K562 (cell line): ENCODE measurements around the gene ZNHIT1. TPM values are rescaled to one million over a fixed set of nuclear protein-coding genes. Genes with fewer than 3 reads are reported as not detected.

ENCODE experiments used
- C11orf30 ChIP-seq: fragments of 450-650 bp; IDR thresholded peaks from 2 replicates; pipeline ENCODE4 v1.6.1; 2016; ENCODE audit warnings: low read depth, mild to moderate bottlenecking
- CC2D1A ChIP-seq: fragments of 450-650 bp; IDR thresholded peaks from 2 replicates; pipeline ENCODE4 v1.6.1; 2017; ENCODE audit warnings: mild to moderate bottlenecking
- CEBPG ChIP-seq, 3 experiments: fragments of 200-800 bp in 1 of 3; sonication (Bioruptor generic) in 1 of 3; sonication (generic) in 1 of 3; formaldehyde crosslinking in 1 of 3; IDR thresholded peaks in 2 of 3; conservative IDR thresholded peaks in 1 of 3; 2 replicates each; pipeline versions ENCODE4 v1.6.1 to v1.8.0; 2016 to 2022; ENCODE audit warnings: missing compliant biosample characterization in 2 of 3, missing genetic modification characterization in 2 of 3, mild to moderate bottlenecking in 1 of 3, missing genetic modification reagents in 1 of 3
- CHD1 ChIP-seq: fragments of 200-600 bp; sonication (generic); IDR thresholded peaks from one replicate; pipeline ENCODE4 v1.6.1; 2012; ENCODE audit warnings: mild to moderate bottlenecking, moderate library complexity, low read length, inconsistent platforms
- FOXP1 ChIP-seq: sonication (generic); formaldehyde crosslinking; IDR thresholded peaks from 2 replicates; pipeline ENCODE4 v1.8.0; 2022; ENCODE audit warnings: mild to moderate bottlenecking, missing genetic modification reagents
- HDGF ChIP-seq: fragments of 450-650 bp; IDR thresholded peaks from 2 replicates; pipeline ENCODE4 v1.6.1; 2016
- HLTF ChIP-seq: fragments of 450-650 bp; IDR thresholded peaks from 2 replicates; pipeline ENCODE4 v1.6.1; 2016
- HMGN3 ChIP-seq: IDR thresholded peaks from 2 replicates; pipeline ENCODE4 v1.6.1; 2011; ENCODE audit warnings: borderline replicate concordance, low read depth, mild to moderate bottlenecking, mixed read lengths, low read length; ENCODE audit not compliant: insufficient read length; ENCODE audit errors: extremely low read depth
- MEF2A ChIP-seq: IDR thresholded peaks from 2 replicates; pipeline ENCODE4 v1.6.1; 2011; ENCODE audit warnings: low read depth, mild to moderate bottlenecking, low read length, moderate library complexity; ENCODE audit not compliant: control insufficient read depth
- MTA1 ChIP-seq: fragments of 450-650 bp; IDR thresholded peaks from 2 replicates; pipeline ENCODE4 v1.6.1; 2017; ENCODE audit warnings: borderline replicate concordance
- RBM39 ChIP-seq: fragments of 200-400 bp; formaldehyde crosslinking; optimal IDR thresholded peaks from 2 replicates; pipeline ENCODE3; 2018; ENCODE audit warnings: low read depth, low read length
- ZBTB9 ChIP-seq: fragments of 450-650 bp; formaldehyde crosslinking; IDR thresholded peaks from 2 replicates; pipeline ENCODE4 v1.4.0; 2020; ENCODE audit warnings: mild to moderate bottlenecking, moderate library complexity
- ZNF354B ChIP-seq: fragments of 250-450 bp; sonication (Bioruptor Pico); IDR thresholded peaks from 2 replicates; pipeline ENCODE4 v1.4.0; 2020
- ZSCAN32 ChIP-seq: fragments of 450-650 bp; formaldehyde crosslinking; IDR thresholded peaks from 2 replicates; pipeline ENCODE4 v1.4.0; 2020; ENCODE audit warnings: mild to moderate bottlenecking, moderate library complexity
- polyA plus RNA-seq, 8 experiments: library from polyadenylated mRNA; depleted of rRNA in 4 of 8; stranded (reverse) in 5 of 8; unstranded in 3 of 8; fragments of >200 nt; fragmentation: Nextera tagmentation in 2 of 8; fragmentation: Illumina TruSeq in 1 of 8; extraction: Ambion mirVana in 2 of 8; extraction: Trizol in 1 of 8; gene quantifications; 2 replicates each; pipeline versions ENCODE4 v1.2.1 to v1.2.3, GENCODE V29; 2011 to 2014; ENCODE audit warnings: inconsistent platforms in 1 of 8, missing spikeins in 1 of 8
- total RNA-seq, 7 experiments: library from RNA; depleted of rRNA in 6 of 7; stranded (reverse); fragments of >200 nt in 6 of 7; fragmentation: Illumina TruSeq in 2 of 7; extraction: Trizol in 2 of 7; gene quantifications; 2 replicates each; pipeline versions ENCODE4 v1.2.1 to v1.2.3, GENCODE V29; 2011 to 2021; ENCODE audit warnings: low replicate concordance in 1 of 7
- TF ChIP-seq, protein P1 (sequence below), 3 experiments: fragments of 200-800 bp in 1 of 3; sonication (Bioruptor generic) in 1 of 3; sonication (generic) in 1 of 3; formaldehyde crosslinking in 1 of 3; IDR thresholded peaks; 2 replicates each; pipeline versions ENCODE4 v1.6.1 to v1.8.0; 2016 to 2022; ENCODE audit warnings: mild to moderate bottlenecking in 2 of 3, missing compliant biosample characterization in 2 of 3, missing genetic modification characterization in 2 of 3, missing genetic modification reagents in 1 of 3
- TF ChIP-seq, protein P2 (sequence below): fragments of 250-450 bp; sonication (Bioruptor Pico); IDR thresholded peaks from 2 replicates; pipeline ENCODE4 v1.4.0; 2020; ENCODE audit warnings: borderline replicate concordance

Gene ZNHIT1
- total and polyA plus RNA-seq, 9 of the 15 experiments (the other 6 are each of a cell fraction or from before 2014, with no cell fraction given), result 6.4 to 162 (median 70.1) TPM

DNA sequence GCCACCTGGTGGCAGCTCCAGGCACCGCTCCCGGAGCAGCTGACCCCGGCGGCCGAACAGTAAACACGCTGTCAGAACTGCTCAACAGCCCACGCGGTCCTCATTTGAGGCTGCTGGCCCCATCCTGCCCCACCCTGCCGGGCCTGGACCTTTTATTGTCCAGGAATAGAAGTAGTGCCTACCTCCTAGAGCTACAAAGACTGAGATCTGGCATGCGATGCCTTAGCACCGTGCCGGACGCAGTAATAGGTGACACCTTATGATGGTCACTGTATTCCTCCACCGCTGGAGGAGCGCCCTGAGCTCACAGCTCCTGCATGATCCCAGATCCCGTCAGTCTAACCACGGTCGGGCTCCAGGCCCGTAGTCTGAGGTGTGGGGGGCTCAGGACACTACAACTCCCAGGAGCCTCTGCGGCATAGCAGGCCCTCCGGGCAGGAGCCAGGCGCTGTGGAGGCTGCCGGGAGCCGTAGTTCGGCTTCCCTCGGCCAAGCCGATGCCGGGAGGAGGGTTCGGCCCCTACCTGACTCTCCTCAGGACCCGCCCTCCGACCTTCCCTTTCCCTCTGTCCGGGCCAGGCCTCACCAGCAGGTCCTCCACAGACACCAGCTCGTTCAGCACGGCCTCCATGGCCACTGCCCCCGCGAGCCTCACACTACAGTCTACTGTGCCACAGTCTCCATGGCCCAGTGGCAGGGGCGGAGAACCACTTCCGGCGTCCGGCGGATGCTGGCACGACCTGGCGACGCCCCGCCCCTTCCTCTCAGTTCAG is 26.6 kb downstream of the ZNHIT1 start, which contains the start of gene FIS1 (continued):
- TF ChIP-seq FOXP1 (CRISPR knock-in tag) (peak; percentile 79; the same call in 1 of the 2 replicates), CEBPG (CRISPR knock-in tag; IDR thresholded peaks at IDR 0.05) (peak; percentile 10; the same call in 1 of the 2 replicates), CEBPG (tag; conservative IDR thresholded peaks at IDR 0.05 in 1 of 2, IDR thresholded peaks at IDR 0.05 in 1 of 2) (no peak), RBM39 (no peak), ZNF354B (no peak), HDGF (peak; percentile 48; the same call in 1 of the 2 replicates), MEF2A (no peak), CC2D1A (0 out of 2 replicates have a peak, but pooled peaks have one; percentile 30), HMGN3 (peak; percentile 82), MTA1 (no peak), ZSCAN32 (CRISPR knock-in tag) (no peak), C11orf30 (peak; percentile 79), ZBTB9 (peak; percentile 76), CHD1 (peak; percentile 37), HLTF (no peak)
- TF ChIP-seq, protein P1, sequence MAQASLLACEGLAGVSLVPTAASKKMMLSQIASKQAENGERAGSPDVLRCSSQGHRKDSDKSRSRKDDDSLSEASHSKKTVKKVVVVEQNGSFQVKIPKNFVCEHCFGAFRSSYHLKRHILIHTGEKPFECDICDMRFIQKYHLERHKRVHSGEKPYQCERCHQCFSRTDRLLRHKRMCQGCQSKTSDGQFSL (CRISPR knock-in tag; IDR thresholded peaks at IDR 0.05), result peak; percentile 93
- TF ChIP-seq, protein P1 (tag; IDR thresholded peaks at IDR 0.05), result 0 out of 4 replicates have a peak, but pooled peaks of 1 of the 2 experiments have one; percentile 26
- TF ChIP-seq, protein P2, sequence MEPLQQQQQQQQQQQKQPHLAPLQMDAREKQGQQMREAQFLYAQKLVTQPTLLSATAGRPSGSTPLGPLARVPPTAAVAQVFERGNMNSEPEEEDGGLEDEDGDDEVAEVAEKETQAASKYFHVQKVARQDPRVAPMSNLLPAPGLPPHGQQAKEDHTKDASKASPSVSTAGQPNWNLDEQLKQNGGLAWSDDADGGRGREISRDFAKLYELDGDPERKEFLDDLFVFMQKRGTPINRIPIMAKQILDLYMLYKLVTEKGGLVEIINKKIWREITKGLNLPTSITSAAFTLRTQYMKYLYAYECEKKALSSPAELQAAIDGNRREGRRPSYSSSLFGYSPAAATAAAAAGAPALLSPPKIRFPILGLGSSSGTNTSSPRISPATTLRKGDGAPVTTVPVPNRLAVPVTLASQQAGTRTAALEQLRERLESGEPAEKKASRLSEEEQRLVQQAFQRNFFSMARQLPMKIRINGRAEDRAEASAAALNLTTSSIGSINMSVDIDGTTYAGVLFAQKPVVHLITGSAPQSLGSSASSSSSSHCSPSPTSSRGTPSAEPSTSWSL, result no peak
